HTR-8/SVneo (cell line): ENCODE data around the gene ZC3H7B.

Experiments used
- DNase-seq: peaks from one replicate; pipeline ENCODE4 v3.0.0; 2011; ENCODE audit warnings: low spot score, mixed read lengths; ENCODE audit not compliant: insufficient read length
- FAIRE-seq: peaks from 2 replicates; lab custom pipeline; 2011; peaks lifted over from hg19 to GRCh38; lab: Jason Lieb, UNC

Gene ZC3H7B

DNA sequence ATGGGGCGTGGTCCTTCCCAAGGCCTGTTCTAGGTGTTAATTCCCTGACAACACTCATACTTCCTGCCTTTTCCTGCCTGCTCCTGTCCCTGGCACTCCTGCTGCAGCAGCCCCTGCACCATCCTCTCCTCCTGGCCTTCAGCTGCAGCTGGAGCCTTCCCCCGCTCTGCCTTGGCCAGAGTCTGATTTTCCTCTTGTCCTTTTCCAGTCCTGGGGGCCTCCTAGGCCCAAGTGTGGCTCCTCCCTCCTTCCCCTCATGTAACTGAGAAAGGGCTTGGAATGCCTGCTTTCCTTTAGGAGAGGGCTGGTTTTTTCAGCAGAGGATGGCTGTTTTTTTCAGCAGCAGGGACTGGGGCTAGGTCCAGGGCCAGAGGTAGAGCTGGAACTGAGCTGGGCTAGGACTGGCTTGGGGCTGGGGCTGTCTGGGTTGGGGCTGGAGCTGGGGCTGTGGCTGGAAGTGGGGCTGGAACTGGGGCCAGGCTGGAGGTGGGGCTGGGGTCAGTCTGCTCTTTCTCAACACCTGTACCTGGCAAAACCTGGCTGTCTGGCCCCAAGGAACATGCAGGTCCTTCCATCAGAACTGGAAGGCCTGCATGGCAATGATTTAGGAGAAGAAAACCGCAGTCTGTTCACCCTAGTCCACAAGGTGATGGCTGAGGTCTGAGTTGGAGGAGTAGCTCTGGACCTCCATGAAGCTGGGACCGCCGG is 23.6 kb downstream of the ZC3H7B start:
- no peak for DNase-seq
- no peak for FAIRE-seq

DNA sequence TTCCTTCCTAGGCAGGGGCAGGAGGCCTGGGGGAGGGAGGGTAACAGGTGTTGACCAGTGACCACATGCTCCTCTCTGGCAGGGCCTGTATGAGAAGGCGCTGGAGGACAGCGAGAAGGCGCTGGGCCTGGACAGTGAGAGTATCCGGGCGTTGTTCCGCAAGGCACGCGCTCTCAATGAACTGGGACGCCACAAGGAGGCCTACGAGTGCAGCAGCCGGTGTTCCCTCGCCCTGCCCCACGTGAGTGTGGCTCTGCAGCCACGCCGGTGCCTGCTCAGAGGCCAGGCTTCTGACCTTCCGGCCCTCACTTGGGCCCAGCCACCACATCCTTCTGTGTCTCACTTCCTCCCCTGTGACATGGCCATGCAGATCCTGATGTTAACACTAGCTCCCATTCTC is 25.8 kb downstream of the ZC3H7B start:
- FAIRE-seq (no peak), DNase-seq (no peak)

DNA sequence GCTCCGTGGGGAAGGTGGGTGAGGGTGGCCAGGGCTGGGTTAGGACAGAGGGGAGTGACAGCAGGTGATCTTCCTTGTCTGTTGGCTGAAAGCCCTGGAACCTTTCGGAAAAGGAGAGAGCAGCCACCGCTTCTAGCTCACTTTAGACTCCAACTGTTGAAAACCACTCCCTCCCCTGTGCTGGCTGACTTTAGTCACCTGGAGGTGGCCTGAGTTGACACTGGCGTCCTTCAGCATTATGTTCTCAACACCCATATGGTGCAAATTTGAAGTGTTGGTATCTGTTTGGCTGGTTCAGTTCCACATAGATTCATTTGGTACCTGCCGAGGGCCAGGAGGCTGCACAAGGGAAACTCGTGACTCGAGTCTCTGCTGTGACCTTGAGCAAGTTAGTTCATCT is 28.8 kb downstream of the ZC3H7B start:
- no peak for DNase-seq
- FAIRE-seq, result no peak

DNA sequence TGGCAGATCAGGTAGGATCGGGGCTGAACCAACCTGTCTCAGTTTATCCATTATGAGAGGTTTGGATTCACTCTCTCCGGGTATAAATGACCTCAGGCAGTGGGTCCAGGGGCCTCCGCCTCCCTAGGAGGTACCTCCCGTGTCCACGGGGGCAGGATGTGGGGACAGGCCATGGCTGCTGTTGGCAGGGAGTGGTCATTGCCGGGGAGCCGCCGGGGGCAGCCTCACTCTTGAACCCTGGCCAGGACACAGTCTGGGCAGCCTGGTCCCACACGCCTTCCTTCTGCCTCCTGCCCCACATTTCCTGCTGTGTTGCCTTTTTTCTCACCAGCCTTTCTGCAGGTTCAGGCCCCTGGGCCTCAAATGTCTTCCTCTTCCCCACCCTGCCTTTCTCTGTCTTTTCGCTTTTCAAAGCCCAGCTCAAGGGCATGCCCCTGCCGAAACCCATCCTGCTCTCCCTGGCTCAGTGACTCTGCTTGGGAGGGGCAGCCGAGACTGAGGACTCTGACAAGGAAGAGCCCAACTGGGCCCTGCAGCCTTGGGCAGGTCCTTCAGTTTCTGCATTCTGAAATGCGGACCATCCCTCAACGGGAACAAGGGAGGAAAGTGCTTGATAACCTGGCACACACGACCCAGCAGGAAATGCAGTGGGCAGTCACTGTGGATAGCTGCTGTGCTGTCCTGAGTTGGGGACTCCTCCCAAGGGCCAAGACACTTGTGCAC is 31.1 kb downstream of the ZC3H7B start:
- FAIRE-seq (no peak), DNase-seq (no peak)

DNA sequence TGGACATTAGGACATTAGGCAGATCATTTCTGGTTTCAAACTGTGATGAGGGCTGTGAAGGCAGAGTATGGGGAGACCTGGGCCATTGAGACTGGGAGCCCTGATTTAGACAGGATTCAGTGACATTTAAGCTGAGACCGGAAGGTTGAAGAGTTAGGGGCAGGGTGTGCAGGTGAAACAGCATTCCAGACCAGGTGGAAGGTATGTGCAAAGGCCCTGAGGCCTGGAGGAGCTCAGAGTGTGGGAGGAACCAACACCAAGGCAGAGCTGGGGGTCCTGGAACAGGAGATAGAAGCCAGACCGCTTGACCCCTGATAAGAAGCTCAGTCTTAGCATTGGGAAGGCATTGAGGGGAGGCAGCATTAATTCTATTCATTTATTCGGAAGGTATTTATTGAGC is 32.5 kb downstream of the ZC3H7B start:
- FAIRE-seq (no peak), DNase-seq (no peak)

DNA sequence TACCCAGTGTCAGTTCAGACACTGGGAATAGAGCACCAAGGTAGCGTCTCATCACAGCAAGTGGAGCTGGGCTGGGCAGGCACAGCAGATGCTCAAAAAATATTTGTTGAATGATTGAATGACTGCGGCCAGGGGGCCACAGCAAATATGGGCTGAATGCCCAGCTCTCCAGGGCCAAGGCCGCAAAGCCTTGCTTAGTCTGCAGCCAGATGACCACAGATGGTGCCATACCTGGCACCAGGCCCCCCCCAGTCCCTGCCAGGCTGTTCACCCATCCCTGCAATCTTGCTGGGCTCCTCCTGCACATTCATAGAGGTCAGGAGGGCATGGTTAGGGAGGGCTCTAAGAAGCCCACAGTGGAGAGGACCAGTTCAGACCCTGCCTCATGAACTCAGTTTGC is 32.9 kb downstream of the ZC3H7B start:
- FAIRE-seq, result no peak

DNA sequence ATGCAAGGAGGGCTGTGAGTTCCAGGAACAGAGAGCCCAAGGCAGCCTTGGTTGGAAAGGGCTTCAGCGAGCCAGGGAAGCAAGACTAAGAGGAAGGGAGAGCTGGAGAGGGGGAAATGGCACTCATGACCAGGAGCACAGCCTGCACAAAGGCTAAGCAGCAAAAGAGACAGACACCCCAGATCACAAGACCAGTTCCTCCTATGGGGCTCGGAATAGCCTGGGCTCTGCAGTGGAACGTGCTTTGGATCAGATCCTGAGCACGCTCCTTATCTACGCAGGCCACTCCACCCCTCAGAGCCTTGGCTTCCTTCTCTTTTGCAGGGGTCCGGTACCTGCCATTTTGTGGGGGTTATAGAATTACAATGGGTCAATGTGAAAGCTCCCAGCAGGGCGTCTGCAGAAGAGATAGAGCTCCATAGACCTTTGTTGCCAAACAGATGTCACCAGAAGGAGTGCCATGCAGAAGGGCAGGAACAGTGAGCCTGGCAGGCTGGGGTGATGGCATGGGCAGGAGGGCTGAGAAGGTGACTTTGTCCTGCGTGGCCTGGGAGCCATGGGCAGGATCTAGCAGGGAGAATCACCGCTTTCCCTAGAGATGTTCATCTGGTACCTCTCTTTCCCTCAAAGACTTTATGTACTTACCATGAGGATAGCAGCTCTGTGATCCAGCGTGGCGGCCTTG is 33.8 kb downstream of the ZC3H7B start:
- no peak for DNase-seq
- FAIRE-seq, result no peak

More for the DNA sequence above, 32.9 kb downstream of the ZC3H7B start:
- DNase-seq, result no peak

DNA sequence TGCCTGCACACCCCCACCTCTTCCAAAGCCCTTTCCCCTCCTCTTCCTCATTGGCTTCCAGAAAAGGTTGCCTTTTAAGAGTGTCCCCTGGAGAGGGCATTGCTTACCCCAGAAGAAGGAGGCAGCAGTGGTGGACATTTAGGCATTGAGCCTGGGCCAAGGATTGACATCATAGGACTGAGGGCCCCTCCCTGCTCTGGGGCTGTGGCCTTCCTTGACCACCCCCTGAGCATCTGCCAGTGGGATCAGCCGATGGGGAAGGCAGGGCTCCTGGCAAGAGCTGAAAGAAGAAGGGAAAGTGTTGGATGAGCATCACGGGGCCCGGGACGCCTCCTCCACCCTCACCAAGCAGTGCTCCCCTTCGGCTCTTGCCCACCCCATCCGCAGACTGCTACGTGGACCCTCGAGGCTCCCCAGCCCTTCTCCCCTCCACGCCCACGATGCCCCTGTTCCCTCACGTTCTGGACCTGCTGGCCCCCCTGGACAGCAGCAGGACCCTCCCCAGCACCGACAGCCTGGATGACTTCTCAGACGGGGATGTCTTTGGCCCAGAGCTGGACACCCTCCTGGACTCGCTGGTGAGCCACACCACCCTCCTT is 37.4 kb downstream of the ZC3H7B start:
- FAIRE-seq (no peak), DNase-seq (no peak)

DNA sequence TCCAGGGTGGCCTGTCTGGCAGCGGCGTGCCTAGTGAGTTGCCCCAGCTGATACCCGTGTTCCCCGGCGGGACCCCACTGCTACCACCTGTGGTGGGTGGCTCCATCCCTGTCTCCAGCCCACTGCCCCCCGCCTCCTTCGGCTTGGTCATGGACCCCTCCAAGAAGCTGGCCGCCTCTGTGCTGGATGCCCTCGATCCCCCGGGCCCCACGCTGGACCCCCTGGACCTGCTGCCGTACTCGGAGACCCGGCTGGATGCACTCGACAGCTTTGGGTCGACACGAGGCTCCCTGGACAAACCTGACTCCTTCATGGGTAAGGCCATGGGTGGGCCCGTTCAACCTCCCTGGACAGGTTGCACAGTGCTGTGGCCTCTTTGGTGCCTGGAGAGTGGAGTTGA is 38.5 kb downstream of the ZC3H7B start:
- FAIRE-seq, result no peak
- no peak for DNase-seq

DNA sequence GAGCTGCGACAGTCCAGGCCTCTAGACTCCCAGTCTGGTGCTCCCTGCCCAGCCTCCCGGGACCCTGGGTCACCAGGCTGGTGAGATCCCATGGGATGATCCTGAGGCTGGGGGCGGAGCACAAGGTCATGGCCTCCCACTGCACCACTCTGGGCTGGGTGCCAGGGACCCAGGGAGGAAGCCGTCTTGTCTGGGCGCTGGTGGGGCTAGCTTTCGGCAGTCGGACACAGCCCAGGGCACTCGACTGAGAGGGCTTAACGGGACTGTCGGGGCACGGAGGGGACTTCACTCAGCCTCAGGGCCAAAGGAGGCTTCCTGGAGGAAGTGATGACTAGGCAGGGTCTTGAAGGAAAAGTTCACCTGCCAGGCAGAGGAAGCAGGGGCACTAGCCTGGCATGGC is 39.0 kb downstream of the ZC3H7B start:
- no peak for DNase-seq
- no peak for FAIRE-seq

DNA sequence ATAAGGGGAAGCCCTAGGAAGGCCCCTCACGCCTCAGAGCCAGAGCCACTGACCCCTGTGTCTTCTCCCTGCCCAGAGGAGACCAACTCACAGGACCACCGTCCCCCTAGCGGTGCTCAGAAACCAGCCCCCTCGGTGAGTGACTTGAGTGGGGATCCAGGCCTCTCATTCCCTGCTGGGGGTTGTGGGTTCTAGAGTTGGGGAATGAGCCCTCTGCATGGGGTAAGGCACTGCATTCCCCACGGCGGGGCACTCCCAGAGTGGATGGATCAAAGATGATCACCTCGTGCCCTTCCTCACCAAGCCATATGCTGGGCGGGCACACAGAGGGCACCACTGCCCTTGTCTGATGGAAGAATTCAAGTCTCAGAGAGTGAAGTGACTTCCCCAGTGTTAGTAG is 39.7 kb downstream of the ZC3H7B start:
- DNase-seq (no peak), FAIRE-seq (no peak)

DNA sequence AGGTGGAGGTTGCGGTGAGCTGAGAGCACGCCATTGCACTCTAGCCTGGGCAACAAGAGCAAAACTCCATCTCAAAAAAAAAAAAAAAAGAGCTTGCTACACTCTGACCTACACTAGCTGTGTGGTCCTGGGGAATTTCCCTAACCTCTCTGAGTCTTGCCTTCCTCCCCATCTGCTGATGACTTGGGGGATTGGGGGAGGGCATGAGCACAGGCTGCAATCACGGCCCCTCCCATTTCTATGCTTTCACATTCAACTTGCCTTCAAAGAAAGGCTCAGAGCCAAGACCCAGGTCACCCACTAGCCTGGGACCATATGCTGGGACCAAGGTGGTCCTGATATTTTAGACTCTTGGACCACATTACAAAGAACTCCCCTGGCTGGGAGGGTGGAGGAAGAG is 40.7 kb downstream of the ZC3H7B start:
- FAIRE-seq, result no peak
- DNase-seq, result no peak

DNA sequence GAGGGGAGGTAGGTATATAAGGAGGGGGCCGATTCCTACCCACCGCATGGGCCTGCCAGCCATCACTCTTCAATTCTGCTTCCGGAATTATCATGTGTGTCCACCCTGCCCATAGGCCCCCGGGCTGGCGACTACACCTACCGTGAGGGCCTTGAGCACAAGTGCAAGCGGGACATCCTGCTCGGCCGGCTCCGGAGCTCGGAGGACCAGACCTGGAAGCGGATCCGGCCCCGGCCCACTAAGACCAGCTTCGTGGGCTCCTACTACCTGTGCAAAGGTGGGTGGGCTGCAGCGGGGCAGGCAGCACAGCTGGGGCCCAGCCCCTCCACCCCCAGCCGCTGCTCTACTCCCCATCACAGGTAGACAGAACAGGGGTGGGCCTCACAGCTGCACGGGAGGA is 42.0 kb downstream of the ZC3H7B start:
- no peak for FAIRE-seq

DNA sequence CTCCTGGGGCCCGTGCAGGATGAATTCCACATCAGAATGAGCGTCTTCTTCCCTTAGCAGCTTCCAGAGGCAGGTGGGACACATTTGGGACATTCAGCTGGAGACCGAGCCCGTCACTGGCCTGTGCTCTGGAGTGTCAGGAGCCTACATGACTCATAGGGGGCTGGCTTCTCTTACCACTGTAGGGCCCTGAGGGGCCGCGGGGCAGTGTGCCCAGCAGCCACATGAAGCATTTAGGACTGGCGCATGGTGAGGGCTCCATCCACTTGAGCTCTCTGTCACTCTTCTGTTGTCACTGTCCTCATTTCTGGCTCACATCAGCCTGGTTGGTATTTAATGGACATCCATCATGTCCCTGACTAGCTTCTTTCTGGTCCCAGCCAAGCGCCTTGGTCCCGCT is 42.4 kb downstream of the ZC3H7B start:
- no peak for FAIRE-seq
- no peak for DNase-seq

More for the DNA sequence above, 42.0 kb downstream of the ZC3H7B start:
- no peak for DNase-seq

DNA sequence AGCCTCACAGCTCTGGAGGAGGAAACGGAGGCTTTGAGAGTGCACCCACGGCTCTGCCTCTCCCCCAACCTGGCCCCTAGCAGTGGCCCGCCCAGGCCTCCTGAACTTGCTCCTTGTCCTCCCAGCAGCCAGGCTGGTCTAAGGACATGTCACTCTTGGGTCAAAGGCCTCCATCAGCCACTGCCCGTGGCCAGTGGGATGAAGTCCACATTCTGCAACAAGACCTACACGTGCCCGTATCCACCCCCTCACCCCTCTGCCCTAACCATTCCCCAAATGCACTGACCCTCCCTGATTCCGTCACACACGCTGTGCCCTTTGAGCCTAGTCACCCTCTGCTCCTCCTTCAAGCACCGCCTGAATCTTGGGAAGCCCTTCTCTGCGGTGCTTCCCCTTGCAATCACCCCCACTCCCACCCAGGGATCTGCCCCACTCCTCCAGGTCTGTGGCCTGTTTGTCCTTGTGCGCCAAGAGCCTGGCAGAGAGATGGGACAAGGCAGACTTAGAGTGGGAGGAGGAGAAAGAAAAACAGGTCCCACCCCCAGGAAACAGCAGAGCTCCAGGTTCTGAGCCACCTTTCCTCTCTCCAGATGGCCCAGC is 43.0 kb downstream of the ZC3H7B start:
- no peak for FAIRE-seq

DNA sequence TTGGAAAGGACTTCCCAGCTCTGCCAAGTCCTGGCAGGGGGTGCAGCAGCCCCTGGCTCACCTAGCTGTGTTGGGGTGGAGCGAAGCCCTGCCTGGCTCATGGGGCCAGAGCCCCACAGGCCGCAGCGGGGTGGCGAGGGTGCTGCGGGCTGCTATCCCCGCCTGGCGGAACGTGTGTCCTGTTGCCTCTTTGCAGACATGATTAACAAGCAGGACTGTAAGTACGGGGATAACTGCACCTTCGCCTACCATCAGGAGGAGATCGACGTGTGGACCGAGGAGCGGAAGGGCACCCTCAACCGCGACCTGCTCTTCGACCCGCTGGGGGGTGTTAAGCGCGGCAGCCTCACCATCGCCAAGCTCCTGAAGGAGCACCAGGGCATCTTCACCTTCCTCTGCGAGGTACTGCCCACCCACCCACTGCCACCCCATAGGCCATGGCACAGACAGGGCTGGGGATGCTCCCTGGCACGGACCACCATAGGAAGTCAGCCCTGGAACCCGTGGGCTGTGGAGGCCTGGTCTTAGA is 44.5 kb downstream of the ZC3H7B start:
- FAIRE-seq (no peak), DNase-seq (no peak)

More for the DNA sequence above, 43.0 kb downstream of the ZC3H7B start:
- DNase-seq, result no peak

DNA sequence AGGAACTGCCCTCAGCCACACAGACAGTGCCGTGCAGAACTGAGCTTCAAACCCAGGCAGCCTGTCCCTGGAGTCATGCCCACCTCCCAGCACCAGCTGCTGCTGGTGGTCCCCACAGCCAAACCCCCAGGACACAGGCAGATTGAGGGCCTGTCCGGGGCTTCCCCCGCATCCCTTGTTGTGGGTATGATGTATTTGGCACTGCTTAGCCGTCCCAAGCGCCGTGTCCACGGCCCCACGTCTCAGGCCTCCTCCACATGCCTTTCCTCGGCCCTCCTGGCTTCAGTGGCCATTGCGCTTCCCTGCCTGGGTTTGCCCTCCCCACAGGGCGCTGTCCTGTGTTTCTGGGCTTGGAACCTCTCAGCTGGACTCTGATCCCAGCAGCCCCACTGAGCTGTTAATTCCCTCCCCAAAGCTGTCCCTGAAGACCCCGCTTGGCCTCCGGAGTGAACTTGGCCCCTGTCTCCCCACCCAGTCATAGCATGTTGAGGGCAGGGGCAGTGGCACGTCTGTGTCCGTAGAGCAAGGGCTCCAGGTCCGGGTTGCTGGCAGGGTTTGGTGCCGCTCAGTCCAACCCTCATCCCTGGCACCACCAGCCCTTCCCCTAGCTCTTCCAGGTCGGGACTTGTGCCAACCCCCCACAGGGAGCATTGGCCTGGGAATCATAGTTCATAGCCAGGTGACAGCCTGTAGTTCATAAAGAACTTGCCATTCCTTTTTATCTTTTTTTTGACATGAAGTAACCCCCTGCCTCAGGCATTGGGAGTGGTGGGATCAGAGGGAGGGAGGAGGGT is 45.9 kb downstream of the ZC3H7B start:
- no peak for FAIRE-seq

DNA sequence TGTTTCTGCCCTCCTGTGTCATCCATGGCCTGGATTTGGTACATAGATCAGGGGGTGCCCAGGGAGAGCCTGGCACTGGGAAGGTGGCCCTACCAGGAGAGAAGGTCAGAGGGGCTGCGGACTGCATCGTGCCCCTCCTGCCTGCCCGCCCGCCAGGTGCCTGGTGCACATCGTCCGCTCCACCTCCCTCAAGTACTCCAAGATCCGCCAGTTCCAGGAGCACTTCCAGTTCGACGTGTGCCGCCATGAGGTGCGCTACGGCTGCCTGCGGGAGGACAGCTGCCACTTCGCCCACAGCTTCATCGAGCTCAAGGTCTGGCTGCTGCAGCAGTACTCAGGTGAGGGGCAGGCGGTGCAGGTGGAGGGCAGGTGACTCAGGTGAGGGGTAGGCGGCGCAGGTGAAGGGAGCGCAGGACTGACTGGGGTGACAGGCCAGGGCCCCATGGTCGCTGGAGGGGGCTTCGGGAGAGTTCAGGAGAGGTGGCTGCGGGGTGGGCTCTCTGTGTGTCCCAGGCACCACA is 47.7 kb downstream of the ZC3H7B start:
- FAIRE-seq (no peak), DNase-seq (no peak)

More for the DNA sequence above, 45.9 kb downstream of the ZC3H7B start:
- DNase-seq, result no peak

DNA sequence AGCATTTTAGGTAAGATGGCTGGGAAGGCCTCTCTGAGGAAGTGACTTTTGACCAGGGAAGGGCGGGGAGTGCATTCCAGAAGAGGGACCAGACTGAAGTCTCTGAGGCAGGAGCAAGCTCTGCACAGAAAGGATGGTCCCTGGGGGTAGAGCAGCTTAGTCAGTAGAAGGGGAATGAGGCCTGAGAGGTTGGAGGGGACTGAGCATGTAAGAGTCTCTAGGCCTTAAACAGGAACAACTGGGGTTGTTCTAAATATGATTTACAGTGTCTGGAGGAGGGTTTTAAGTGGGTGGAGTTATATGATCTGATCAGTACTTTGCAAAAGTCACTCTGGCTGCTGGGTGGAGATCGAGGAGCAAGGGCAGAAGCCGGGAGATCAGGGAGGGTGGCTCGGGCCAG is 48.8 kb downstream of the ZC3H7B start:
- DNase-seq, result no peak

More for the DNA sequence above, 48.8 kb downstream of the ZC3H7B start:
- FAIRE-seq, result no peak
